ENCODE results near the gene CHKA. TPM values are rescaled to one million over a fixed set of nuclear protein-coding genes. Genes with fewer than 3 reads are reported as not detected.
A peak's percentile ranks its signal among the peaks of the same experiment; 100 is the strongest.

CHKA gene
- 30.5 TPM for polyA plus RNA-seq (2013, experiment 1 of 2)
- 30.1 TPM for polyA plus RNA-seq (2013, experiment 2 of 2)

GRCh38 chr11:68121067-68121899 is at the start of gene CHKA:
Gene CHKA (minus strand): TSS chr11:68121388. CDS start chr11:68121177, 211 bp downstream.
- no peak within 1 kb of the TSS for H2BK15ac ChIP-seq (replicated peaks; ENCODE audit: low read depth)
- H3K4ac ChIP-seq (ENCODE audit: low read depth, low read length): peak within 1 kb of the TSS; percentile 99
- peaks cover 1% of the 10 kb centered on the region for H3K79me1 ChIP-seq (ENCODE audit: low read length)
- H3K36me3 ChIP-seq (ENCODE audit: control insufficient read depth, insufficient read depth, low read length): no peaks in the 10 kb centered on the region
- peak within 1 kb of the TSS; percentile 64 for H2BK5ac ChIP-seq (ENCODE audit: low read length)
- peak within 1 kb of the TSS; percentile 69 for H3K4me2 ChIP-seq (ENCODE audit: low read length)
- H3K9ac ChIP-seq (ENCODE audit: low read length): peak within 1 kb of the TSS; percentile 84
- peak within 1 kb of the TSS; percentile 89 for H2BK120ac ChIP-seq (ENCODE audit: low read depth, low read length)
- no peak within 1 kb of the TSS for H2AK5ac ChIP-seq (ENCODE audit: low read length)
- H3K27me3 ChIP-seq (ENCODE audit: insufficient read depth, low read length, poor library complexity): no peaks in the 10 kb centered on the region
- H4K8ac ChIP-seq (ENCODE audit: low read depth, low read length): peak within 1 kb of the TSS; percentile 7
- H3K27ac ChIP-seq (ENCODE audit: low read depth, low read length): peak within 1 kb of the TSS; percentile 92
- H3K56ac ChIP-seq (ENCODE audit: low read length): peak within 1 kb of the TSS; percentile 95
- peaks cover 8% of the 10 kb centered on the region for H3K4me1 ChIP-seq (ENCODE audit: control insufficient read depth, low read depth, low read length)
- DNase-seq: peak; percentile 97
- H3K79me2 ChIP-seq (ENCODE audit: control insufficient read depth, insufficient read depth, low read length): peaks cover 38% of the 10 kb centered on the region
- H3K23ac ChIP-seq (ENCODE audit: low read length): peak within 1 kb of the TSS; percentile 10
- peak within 1 kb of the TSS; percentile 88 for H4K5ac ChIP-seq (ENCODE audit: low read length)
- peak within 1 kb of the TSS; percentile 62 for H3K4me3 ChIP-seq (ENCODE audit: low read length)
- no CpG with 5 or more reads among the region's 107 CpGs for WGBS (ENCODE audit: extremely low coverage, insufficient coverage, low lambda C conversion rate)
- H3K18ac ChIP-seq (ENCODE audit: low read length): peak within 1 kb of the TSS; percentile 98

GRCh38 chr11:68169442-68169841 is 48.3 kb upstream of the CHKA start:
- H3K36me3 ChIP-seq (ENCODE audit: control insufficient read depth, insufficient read depth, low read length): peaks cover 20% of the 10 kb centered on the region
- no peaks in the 10 kb centered on the region for H3K4me1 ChIP-seq (ENCODE audit: control insufficient read depth, low read depth, low read length)

GRCh38 chr11:68168694-68169093 is 47.5 kb upstream of the CHKA start:
- Histone ChIP-seq H3K18ac (ENCODE audit: low read length) (no peak overlapping the region), H3K9ac (ENCODE audit: low read length) (no peak overlapping the region), H3K79me2 (ENCODE audit: control insufficient read depth, insufficient read depth, low read length) (no peaks in the 10 kb centered on the region), H3K79me1 (ENCODE audit: low read length) (no peaks in the 10 kb centered on the region), H3K23ac (ENCODE audit: low read length) (no peak overlapping the region), H3K4me2 (ENCODE audit: low read length) (no peak overlapping the region), H3K4ac (ENCODE audit: low read depth, low read length) (no peak overlapping the region), H2BK120ac (ENCODE audit: low read depth, low read length) (no peak overlapping the region), H2BK5ac (ENCODE audit: low read length) (no peak overlapping the region), H3K4me3 (ENCODE audit: low read length) (no peak overlapping the region), H3K4me1 (ENCODE audit: control insufficient read depth, low read depth, low read length) (no peaks in the 10 kb centered on the region), H3K56ac (ENCODE audit: low read length) (no peak overlapping the region), H4K8ac (ENCODE audit: low read depth, low read length) (no peak overlapping the region), H3K27me3 (ENCODE audit: insufficient read depth, low read length, poor library complexity) (no peaks in the 10 kb centered on the region), H3K27ac (ENCODE audit: low read depth, low read length) (no peak overlapping the region), H2AK5ac (ENCODE audit: low read length) (no peak overlapping the region), H3K36me3 (ENCODE audit: control insufficient read depth, insufficient read depth, low read length) (peaks cover 20% of the 10 kb centered on the region), H2BK15ac (replicated peaks; ENCODE audit: low read depth) (no peak overlapping the region), H4K5ac (ENCODE audit: low read length) (no peak overlapping the region)
- WGBS (ENCODE audit: extremely low coverage, insufficient coverage, low lambda C conversion rate): no CpG with 5 or more reads among the region's 5 CpGs
- no peak for DNase-seq

More at GRCh38 chr11:68169442-68169841, 48.3 kb upstream of the CHKA start:
- no peak overlapping the region for H3K56ac ChIP-seq (ENCODE audit: low read length)
- no peak overlapping the region for H2AK5ac ChIP-seq (ENCODE audit: low read length)
- no peak overlapping the region for H3K23ac ChIP-seq (ENCODE audit: low read length)
- H3K27ac ChIP-seq (ENCODE audit: low read depth, low read length): no peak overlapping the region
- no peak overlapping the region for H3K4me3 ChIP-seq (ENCODE audit: low read length)
- no peak overlapping the region for H4K8ac ChIP-seq (ENCODE audit: low read depth, low read length)
- no peak overlapping the region for H2BK120ac ChIP-seq (ENCODE audit: low read depth, low read length)
- H2BK15ac ChIP-seq (replicated peaks; ENCODE audit: low read depth): no peak overlapping the region
- no peak overlapping the region for H2BK5ac ChIP-seq (ENCODE audit: low read length)
- H3K9ac ChIP-seq (ENCODE audit: low read length): no peak overlapping the region
- DNase-seq: no peak
- no peak overlapping the region for H3K4me2 ChIP-seq (ENCODE audit: low read length)
- no peaks in the 10 kb centered on the region for H3K79me1 ChIP-seq (ENCODE audit: low read length)
- H3K27me3 ChIP-seq (ENCODE audit: insufficient read depth, low read length, poor library complexity): no peaks in the 10 kb centered on the region
- no peak overlapping the region for H3K4ac ChIP-seq (ENCODE audit: low read depth, low read length)
- H3K18ac ChIP-seq (ENCODE audit: low read length): no peak overlapping the region
- no peak overlapping the region for H4K5ac ChIP-seq (ENCODE audit: low read length)
- H3K79me2 ChIP-seq (ENCODE audit: control insufficient read depth, insufficient read depth, low read length): no peaks in the 10 kb centered on the region

- H2BK15ac ChIP-seq (replicated peaks; ENCODE audit: low read depth): no peak overlapping the region
- no peak overlapping the region for H4K8ac ChIP-seq (ENCODE audit: low read depth, low read length)
- no peaks in the 10 kb centered on the region for H3K27me3 ChIP-seq (ENCODE audit: insufficient read depth, low read length, poor library complexity)
- no peak for DNase-seq
- no peak overlapping the region for H3K9ac ChIP-seq (ENCODE audit: low read length)
- H3K23ac ChIP-seq (ENCODE audit: low read length): no peak overlapping the region
- no peak overlapping the region for H3K4me3 ChIP-seq (ENCODE audit: low read length)
- no peaks in the 10 kb centered on the region for H3K79me1 ChIP-seq (ENCODE audit: low read length)
- no peak overlapping the region for H2BK120ac ChIP-seq (ENCODE audit: low read depth, low read length)
- H3K4me1 ChIP-seq (ENCODE audit: control insufficient read depth, low read depth, low read length): no peaks in the 10 kb centered on the region
- no peak overlapping the region for H2BK5ac ChIP-seq (ENCODE audit: low read length)
- peaks cover 20% of the 10 kb centered on the region for H3K36me3 ChIP-seq (ENCODE audit: control insufficient read depth, insufficient read depth, low read length)
- no peak overlapping the region for H3K18ac ChIP-seq (ENCODE audit: low read length)
- no peak overlapping the region for H3K27ac ChIP-seq (ENCODE audit: low read depth, low read length)
- H2AK5ac ChIP-seq (ENCODE audit: low read length): no peak overlapping the region
- H3K56ac ChIP-seq (ENCODE audit: low read length): no peak overlapping the region
- WGBS (ENCODE audit: extremely low coverage, insufficient coverage, low lambda C conversion rate): no CpG with 5 or more reads among the region's 6 CpGs
- no peak overlapping the region for H3K4ac ChIP-seq (ENCODE audit: low read depth, low read length)
- H3K79me2 ChIP-seq (ENCODE audit: control insufficient read depth, insufficient read depth, low read length): no peaks in the 10 kb centered on the region
- H4K5ac ChIP-seq (ENCODE audit: low read length): no peak overlapping the region
- H3K4me2 ChIP-seq (ENCODE audit: low read length): no peak overlapping the region
These were observed 46.3 kb upstream of the CHKA start for GRCh38 chr11:68167474-68167873.

GRCh38 chr11:68166969-68167368 is 45.8 kb upstream of the CHKA start:
- Histone ChIP-seq H4K8ac (ENCODE audit: low read depth, low read length) (no peak overlapping the region), H2BK5ac (ENCODE audit: low read length) (no peak overlapping the region), H3K18ac (ENCODE audit: low read length) (no peak overlapping the region), H3K27me3 (ENCODE audit: insufficient read depth, low read length, poor library complexity) (no peaks in the 10 kb centered on the region), H3K23ac (ENCODE audit: low read length) (no peak overlapping the region), H3K4me3 (ENCODE audit: low read length) (no peak overlapping the region), H3K9ac (ENCODE audit: low read length) (no peak overlapping the region), H4K5ac (ENCODE audit: low read length) (no peak overlapping the region), H3K4ac (ENCODE audit: low read depth, low read length) (no peak overlapping the region), H3K79me1 (ENCODE audit: low read length) (no peaks in the 10 kb centered on the region), H3K79me2 (ENCODE audit: control insufficient read depth, insufficient read depth, low read length) (no peaks in the 10 kb centered on the region), H2BK15ac (replicated peaks; ENCODE audit: low read depth) (no peak overlapping the region), H3K4me2 (ENCODE audit: low read length) (no peak overlapping the region), H2AK5ac (ENCODE audit: low read length) (no peak overlapping the region), H3K36me3 (ENCODE audit: control insufficient read depth, insufficient read depth, low read length) (peaks cover 20% of the 10 kb centered on the region), H3K27ac (ENCODE audit: low read depth, low read length) (no peak overlapping the region), H3K4me1 (ENCODE audit: control insufficient read depth, low read depth, low read length) (no peaks in the 10 kb centered on the region), H2BK120ac (ENCODE audit: low read depth, low read length) (no peak overlapping the region), H3K56ac (ENCODE audit: low read length) (no peak overlapping the region)
- no peak for DNase-seq
- no CpG with 5 or more reads among the region's 4 CpGs for WGBS (ENCODE audit: extremely low coverage, insufficient coverage, low lambda C conversion rate)

All from mesendoderm (in vitro differentiated cells).